C4-2B (cell line): ENCODE measurements around the gene COL19A1.

Experiments
- H3K27ac ChIP-seq: fragments of 450-650 bp; 2 replicates; pipeline ENCODE4 v1.5.1; 2017
- CTCF ChIP-seq: fragments of 450-650 bp; conservative IDR thresholded peaks from 2 replicates; pipeline ENCODE4 v1.5.1; 2017; ENCODE audit warnings: mild to moderate bottlenecking
- ZFX ChIP-seq: fragments of 450-650 bp; IDR thresholded peaks from 2 replicates; pipeline ENCODE4 v1.6.1; 2017

The COL19A1 gene

GRCh38 chr6:69846312-69846711 is 20.0 kb upstream of the COL19A1 start:
- H3K27ac ChIP-seq: no peak overlapping the region
- no peak for TF ChIP-seq CTCF
- TF ChIP-seq ZFX: no peak

- no peak overlapping the region for H3K27ac ChIP-seq
- no peak for TF ChIP-seq ZFX
These were observed 19.4 kb upstream of the COL19A1 start for GRCh38 chr6:69846770-69847491.

- H3K27ac ChIP-seq: no peak overlapping the region
- TF ChIP-seq CTCF (no peak), ZFX (no peak)
These were observed 18.9 kb upstream of the COL19A1 start for GRCh38 chr6:69847492-69847788.

GRCh38 chr6:69848552-69848951 is 17.8 kb upstream of the COL19A1 start:
- TF ChIP-seq CTCF: no peak
- TF ChIP-seq ZFX: no peak
- H3K27ac ChIP-seq: no peak overlapping the region

GRCh38 chr6:69852706-69853105 is 13.7 kb upstream of the COL19A1 start:
- no peak overlapping the region for H3K27ac ChIP-seq
- no peak for TF ChIP-seq ZFX
- TF ChIP-seq CTCF: no peak

GRCh38 chr6:69861986-69862385 is 4.4 kb upstream of the COL19A1 start:
- TF ChIP-seq ZFX (no peak), CTCF (no peak)
- no peak overlapping the region for H3K27ac ChIP-seq

GRCh38 chr6:69863766-69864165 is 2.6 kb upstream of the COL19A1 start:
- TF ChIP-seq CTCF: no peak
- TF ChIP-seq ZFX: no peak
- no peak overlapping the region for H3K27ac ChIP-seq

- no peak overlapping the region for H3K27ac ChIP-seq
- no peak for TF ChIP-seq ZFX
- TF ChIP-seq CTCF: no peak
These were observed 1.2 kb upstream of the COL19A1 start for GRCh38 chr6:69865126-69865525.
